H1 (cell line): ENCODE data around the gene GRID2.

ENCODE experiments used
- ZNF274 ChIP-seq: IDR thresholded peaks from 2 replicates; pipeline ENCODE4 v1.7.0; 2012; ENCODE audit warnings: low read length, borderline replicate concordance; ENCODE audit errors: extremely low read depth
- TF ChIP-seq, protein P1 (sequence below), 3 experiments: IDR thresholded peaks; 1 replicate in 2 of 3; 2 replicates in 1 of 3; pipeline versions ENCODE4 v1.5.1 to v1.6.1; 2011; ENCODE audit warnings: low read length in 3 of 3, mild to moderate bottlenecking in 3 of 3, inconsistent platforms in 2 of 3, low read depth in 1 of 3, moderate library complexity in 1 of 3; ENCODE audit not compliant: insufficient read depth in 1 of 3; ENCODE audit errors: control extremely low read depth in 1 of 3

DNA sequence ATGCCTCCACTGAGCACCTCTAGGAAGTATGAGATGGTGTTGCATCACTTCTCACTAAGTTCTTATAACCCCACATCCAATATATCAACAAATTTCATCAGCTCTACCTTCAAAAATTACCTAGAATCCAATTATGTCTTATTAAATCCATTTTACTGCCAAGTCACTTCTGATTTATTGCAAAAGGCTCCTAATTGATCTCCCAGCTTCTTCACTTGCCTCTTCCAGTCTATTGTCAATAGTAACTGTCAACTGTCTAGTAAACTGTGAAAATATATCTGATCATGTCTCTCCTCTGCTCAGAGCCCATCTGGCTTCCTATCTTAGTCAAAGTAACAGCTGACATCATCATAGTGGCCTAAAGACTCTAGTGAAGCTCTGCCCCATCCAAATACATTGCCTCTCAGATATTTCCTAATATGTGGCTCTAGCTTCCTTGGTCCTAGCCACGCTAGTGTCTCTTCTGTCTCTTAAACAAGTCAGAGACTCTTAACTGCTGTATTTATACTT lies 1110.3 kb downstream of the GRID2 start:
- no peak for TF ChIP-seq ZNF274
- TF ChIP-seq, protein P1, sequence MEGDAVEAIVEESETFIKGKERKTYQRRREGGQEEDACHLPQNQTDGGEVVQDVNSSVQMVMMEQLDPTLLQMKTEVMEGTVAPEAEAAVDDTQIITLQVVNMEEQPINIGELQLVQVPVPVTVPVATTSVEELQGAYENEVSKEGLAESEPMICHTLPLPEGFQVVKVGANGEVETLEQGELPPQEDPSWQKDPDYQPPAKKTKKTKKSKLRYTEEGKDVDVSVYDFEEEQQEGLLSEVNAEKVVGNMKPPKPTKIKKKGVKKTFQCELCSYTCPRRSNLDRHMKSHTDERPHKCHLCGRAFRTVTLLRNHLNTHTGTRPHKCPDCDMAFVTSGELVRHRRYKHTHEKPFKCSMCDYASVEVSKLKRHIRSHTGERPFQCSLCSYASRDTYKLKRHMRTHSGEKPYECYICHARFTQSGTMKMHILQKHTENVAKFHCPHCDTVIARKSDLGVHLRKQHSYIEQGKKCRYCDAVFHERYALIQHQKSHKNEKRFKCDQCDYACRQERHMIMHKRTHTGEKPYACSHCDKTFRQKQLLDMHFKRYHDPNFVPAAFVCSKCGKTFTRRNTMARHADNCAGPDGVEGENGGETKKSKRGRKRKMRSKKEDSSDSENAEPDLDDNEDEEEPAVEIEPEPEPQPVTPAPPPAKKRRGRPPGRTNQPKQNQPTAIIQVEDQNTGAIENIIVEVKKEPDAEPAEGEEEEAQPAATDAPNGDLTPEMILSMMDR (IDR thresholded peaks at IDR 0.05; ENCODE audit: control extremely low read depth in 1 of 3, insufficient read depth in 1 of 3, low read depth in 1 of 3, low read length in 3 of 3), result no peak
